ENCODE measurements around the gene NRAP. TPM values are rescaled to one million over a fixed set of nuclear protein-coding genes. Genes with fewer than 3 reads are reported as not detected.

NRAP gene
- total RNA-seq, 3 donors from 2014 or later, result not detected

DNA sequence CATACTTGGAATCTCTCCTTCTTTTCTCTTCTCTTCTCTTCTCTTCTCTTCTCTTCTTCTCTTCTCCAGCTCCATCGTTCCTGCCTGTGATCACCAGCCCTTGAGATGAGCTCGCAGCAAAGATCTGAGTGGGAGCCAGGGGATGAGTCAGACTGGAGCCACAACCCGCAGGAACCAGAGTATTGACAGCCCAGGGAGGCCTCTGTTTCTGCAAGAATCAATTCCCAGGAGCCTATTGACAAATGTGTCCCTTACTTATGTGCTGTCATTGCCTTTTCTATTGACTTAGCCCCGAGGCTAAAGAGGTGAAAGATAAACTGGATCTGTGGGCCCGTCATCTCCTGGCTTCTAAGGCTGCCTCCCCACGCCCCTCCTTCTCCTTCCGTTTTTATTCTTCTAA is 124.1 kb downstream of the NRAP start:
- H3K4me3 Mint-ChIP-seq, result no peak overlapping the region
- H3K9me3 Mint-ChIP-seq, result no peaks in the 10 kb centered on the region
- DNase-seq (no peak), ATAC-seq (no peak)
- peaks cover 4% of the 10 kb centered on the region for H3K27me3 Mint-ChIP-seq (ENCODE audit: low read depth)
- H3K36me3 Mint-ChIP-seq (ENCODE audit: insufficient read depth), result no peaks in the 10 kb centered on the region
- H3K4me1 Mint-ChIP-seq (ENCODE audit: low read depth), result no peaks in the 10 kb centered on the region

Other genes with a start within 250 kb of the NRAP start
- under 1 TPM in 1 of 3 donors, not detected in 2; 0.08 TPM for gene HABP2, start 111.0 kb downstream of the NRAP start, total RNA-seq
- gene CASP7, start 15.9 kb upstream of the NRAP start, total RNA-seq, result 10 to 100 TPM in 1 of 3 donors, 1 to 10 TPM in 2; 7.7 to 12.1 (median 9.8) TPM
- gene PLEKHS1, start 87.6 kb upstream of the NRAP start, total RNA-seq, result not detected
- gene DCLRE1A, start 190.0 kb upstream of the NRAP start, total RNA-seq, result 10 to 100 TPM; 10.8 to 11.9 (median 11.7) TPM
- gene NHLRC2, start 190.6 kb upstream of the NRAP start, total RNA-seq, result 10 to 100 TPM; 19.9 to 23.5 (median 20.8) TPM